ENCODE measurements around the gene ARHGEF28. TPM values are rescaled to one million over a fixed set of nuclear protein-coding genes. Genes with fewer than 3 reads are reported as not detected.

The ARHGEF28 gene
- total RNA-seq = 66.1 and 76.1 TPM in 2 replicates

DNA sequence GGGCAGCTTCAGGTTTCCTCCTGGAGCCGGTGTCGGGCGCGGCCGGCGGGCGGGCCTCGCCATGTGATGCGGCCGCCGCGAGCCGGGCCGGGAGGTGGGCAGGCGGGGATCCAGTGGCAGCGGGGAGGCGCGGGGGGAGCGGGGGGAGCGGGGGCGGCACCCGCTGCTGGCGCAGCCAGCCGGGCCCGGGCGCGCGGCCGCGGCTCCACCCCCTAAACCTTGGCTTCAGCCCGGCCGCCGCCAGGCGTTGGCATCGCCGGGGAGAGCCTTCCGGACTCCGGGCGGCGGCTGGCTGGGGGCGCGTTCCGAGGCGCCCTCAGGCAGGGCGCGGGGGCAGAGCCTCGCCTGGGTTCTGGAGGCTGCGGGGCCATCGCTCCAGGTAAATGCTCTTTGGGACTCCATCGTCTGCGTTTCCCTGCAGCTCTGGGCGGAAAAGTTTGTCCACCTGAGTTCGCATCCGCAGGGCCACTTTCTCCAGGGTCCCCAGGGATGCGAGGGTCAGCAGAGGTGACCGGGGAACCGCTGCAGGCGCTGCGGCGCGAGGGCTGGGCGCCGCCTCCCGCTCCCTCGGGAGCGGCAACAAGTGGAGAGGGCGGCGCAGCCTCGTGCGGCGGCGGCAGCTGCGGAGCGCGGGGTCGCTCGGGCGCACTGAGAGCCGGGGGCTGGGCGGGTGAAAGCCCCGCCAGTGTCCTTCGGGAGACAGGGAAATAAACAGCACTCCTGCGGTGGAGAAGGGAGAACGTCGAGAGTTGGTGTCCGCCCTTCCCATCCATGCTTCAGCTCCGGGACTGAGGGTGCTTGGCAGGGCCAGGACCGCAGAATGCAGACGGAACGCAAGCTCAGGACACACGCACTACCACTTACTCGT, at the start of gene ARHGEF28:
ARHGEF28 (plus strand) TSS at position 253 of the 868 bp plus-strand sequence. CDS start 58,656 bp downstream, outside the sequence.
- TF ChIP-seq CTCF (IDR thresholded peaks at IDR 0.05; ENCODE audit: insufficient read depth, low read length, poor library complexity, severe bottlenecking) = no peak
- no peak for DNase-seq (ENCODE audit: low read depth)
- no peaks in the 10 kb centered on the region for H3K36me3 ChIP-seq (ENCODE audit: control insufficient read depth, insufficient read depth, low read length)
- H3K27me3 ChIP-seq (ENCODE audit: control insufficient read depth, insufficient read depth, low read length) = no peaks in the 10 kb centered on the region
- peak within 1 kb of the TSS; percentile 96 for H3K4me3 ChIP-seq (ENCODE audit: low read depth, low read length)

GRCh38 chr5:73582285-73583145, 43.5 kb upstream of the ARHGEF28 start:
- Histone ChIP-seq H3K4me3 (ENCODE audit: low read depth, low read length) (no peak overlapping the region), H3K36me3 (ENCODE audit: control insufficient read depth, insufficient read depth, low read length) (no peaks in the 10 kb centered on the region), H3K27me3 (ENCODE audit: control insufficient read depth, insufficient read depth, low read length) (no peaks in the 10 kb centered on the region)
- no peak for TF ChIP-seq CTCF (IDR thresholded peaks at IDR 0.05; ENCODE audit: insufficient read depth, low read length, poor library complexity, severe bottlenecking)
- no peak for DNase-seq (ENCODE audit: low read depth)

GRCh38 chr5:73587923-73588322, 38.1 kb upstream of the ARHGEF28 start:
- no peak for DNase-seq (ENCODE audit: low read depth)
- Histone ChIP-seq H3K4me3 (ENCODE audit: low read depth, low read length) (no peak overlapping the region), H3K27me3 (ENCODE audit: control insufficient read depth, insufficient read depth, low read length) (no peaks in the 10 kb centered on the region), H3K36me3 (ENCODE audit: control insufficient read depth, insufficient read depth, low read length) (no peaks in the 10 kb centered on the region)
- TF ChIP-seq CTCF (IDR thresholded peaks at IDR 0.05; ENCODE audit: insufficient read depth, low read length, poor library complexity, severe bottlenecking) = no peak

- Histone ChIP-seq H3K36me3 (ENCODE audit: control insufficient read depth, insufficient read depth, low read length) (no peaks in the 10 kb centered on the region), H3K4me3 (ENCODE audit: low read depth, low read length) (no peak overlapping the region), H3K27me3 (ENCODE audit: control insufficient read depth, insufficient read depth, low read length) (no peaks in the 10 kb centered on the region)
- TF ChIP-seq CTCF (IDR thresholded peaks at IDR 0.05; ENCODE audit: insufficient read depth, low read length, poor library complexity, severe bottlenecking) = peak; percentile 65
- DNase-seq (ENCODE audit: low read depth) = peak; percentile 56
Measured at GRCh38 chr5:73591102-73591695, 34.8 kb upstream of the ARHGEF28 start.

DNA sequence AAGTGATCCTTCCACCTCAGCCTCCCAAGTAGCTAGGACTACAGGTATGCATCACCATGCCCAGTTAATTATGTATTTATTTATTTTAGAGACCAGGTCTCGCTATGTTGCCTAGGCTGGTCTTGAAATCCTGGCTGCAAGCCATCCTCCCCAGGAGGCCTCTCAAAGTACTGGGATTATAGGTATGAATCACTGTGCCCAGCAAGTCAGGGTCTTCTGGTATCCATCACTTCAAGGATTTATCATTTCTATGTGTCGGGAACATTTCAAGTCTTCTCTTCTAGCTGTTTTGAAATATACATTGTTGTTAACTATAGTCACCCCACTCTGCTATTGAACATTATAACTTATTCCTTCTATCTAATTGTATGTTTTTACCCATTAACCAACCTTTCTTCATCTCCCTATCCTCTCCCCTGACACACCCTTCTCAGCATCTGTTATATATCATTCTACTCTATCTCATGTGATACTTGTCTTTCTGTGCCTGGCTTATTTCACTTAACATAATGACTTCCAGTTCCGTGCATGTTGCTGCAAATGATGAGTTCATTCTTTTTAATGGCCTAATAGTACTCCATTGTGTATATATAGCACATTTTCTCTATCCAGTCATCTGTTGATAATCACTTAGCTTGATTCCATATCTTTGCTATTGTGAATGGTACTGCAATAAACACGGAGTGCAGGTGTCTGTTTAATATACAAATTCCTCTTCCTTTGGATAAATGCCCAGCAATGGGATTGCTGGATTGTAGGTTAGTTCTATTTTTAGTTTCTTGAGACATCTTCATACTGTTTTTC, 34.1 kb upstream of the ARHGEF28 start:
- H3K4me3 ChIP-seq (ENCODE audit: low read depth, low read length) = no peak overlapping the region
- H3K27me3 ChIP-seq (ENCODE audit: control insufficient read depth, insufficient read depth, low read length) = no peaks in the 10 kb centered on the region
- H3K36me3 ChIP-seq (ENCODE audit: control insufficient read depth, insufficient read depth, low read length) = no peaks in the 10 kb centered on the region
- DNase-seq (ENCODE audit: low read depth) = no peak
- TF ChIP-seq CTCF (IDR thresholded peaks at IDR 0.05; ENCODE audit: insufficient read depth, low read length, poor library complexity, severe bottlenecking) = no peak

All from kidney epithelial cell (primary cell).